DMS 273 treated with DMSO at 0.1 percent for 48 hours (cell line): ENCODE results near the gene ADGRB2.
A peak's percentile ranks its signal among the peaks of the same experiment; 100 is the strongest.

Source experiments
- DNase-seq: peaks from one replicate; lab custom pipeline; 2025; lab: John Stamatoyannopoulos, UW

ADGRB2 gene

GRCh38 chr1:31782421-31783410 lies 18.6 kb upstream of the ADGRB2 start:
- DNase-seq, result no peak

- no peak for DNase-seq
Measured at GRCh38 chr1:31781756-31782371, 17.7 kb upstream of the ADGRB2 start.

- no peak for DNase-seq
Measured at GRCh38 chr1:31781138-31781755, 17.1 kb upstream of the ADGRB2 start.

- no peak for DNase-seq
Measured at GRCh38 chr1:31780632-31781031, 16.5 kb upstream of the ADGRB2 start.

- no peak for DNase-seq
Measured at GRCh38 chr1:31779687-31780086, 15.5 kb upstream of the ADGRB2 start.

- no peak for DNase-seq
Measured at GRCh38 chr1:31778763-31779488, 14.8 kb upstream of the ADGRB2 start.

GRCh38 chr1:31776516-31776915 lies 12.4 kb upstream of the ADGRB2 start:
- no peak for DNase-seq

- DNase-seq, result no peak
Measured at GRCh38 chr1:31776032-31776431, 11.9 kb upstream of the ADGRB2 start.

GRCh38 chr1:31775210-31775999 lies 11.3 kb upstream of the ADGRB2 start:
- no peak for DNase-seq

- DNase-seq, result no peak
Measured at GRCh38 chr1:31774495-31774894, 10.4 kb upstream of the ADGRB2 start.

- no peak for DNase-seq
Measured at GRCh38 chr1:31773861-31774260, 9.7 kb upstream of the ADGRB2 start.

GRCh38 chr1:31772669-31773248 lies 8.6 kb upstream of the ADGRB2 start:
- DNase-seq, result no peak

GRCh38 chr1:31771891-31772668 lies 7.9 kb upstream of the ADGRB2 start:
- no peak for DNase-seq

GRCh38 chr1:31769720-31770390 lies 5.7 kb upstream of the ADGRB2 start:
- peak; percentile 22 for DNase-seq

GRCh38 chr1:31768939-31769704 lies 5.0 kb upstream of the ADGRB2 start:
- no peak for DNase-seq

- no peak for DNase-seq
Measured at GRCh38 chr1:31768407-31768907, 4.3 kb upstream of the ADGRB2 start.

GRCh38 chr1:31767225-31767624 lies 3.1 kb upstream of the ADGRB2 start:
- DNase-seq, result no peak

- DNase-seq, result no peak
Measured at GRCh38 chr1:31765516-31765915, 1.4 kb upstream of the ADGRB2 start.

GRCh38 chr1:31765041-31765467 lies 914 bp upstream of the ADGRB2 start:
- DNase-seq, result no peak
